Prostate gland (tissue), 2 donors: Measurements from ENCODE around the gene C2orf49. TPM values are rescaled to one million over a fixed set of nuclear protein-coding genes. Genes with fewer than 3 reads are reported as not detected.

Experiments used
- DNase-seq: peaks from one replicate; pipeline ENCODE4 v3.0.0-alpha.2; 2019; ENCODE audit warnings: low spot score
- H3K27ac ChIP-seq, 2 donors: fragments of 200-600 bp; sonication (generic); 2 replicates each; pipeline ENCODE4 v1.5.1; 2017 to 2019
- H3K27me3 ChIP-seq: fragments of 200-600 bp; sonication (generic); replicated peaks from 2 replicates; pipeline ENCODE4 v1.5.1; 2019; ENCODE audit not compliant: insufficient read depth
- H3K36me3 ChIP-seq, 2 donors: fragments of 200-600 bp; sonication (generic); 1 replicate in 1 of 2; 2 replicates in 1 of 2; pipeline versions ENCODE4 v1.5.1 to v1.8.1; 2017 to 2019
- H3K4me1 ChIP-seq: fragments of 200-600 bp; sonication (generic); replicated peaks from 2 replicates; pipeline ENCODE4 v1.5.1; 2019
- H3K4me3 ChIP-seq, 2 donors: fragments of 200-600 bp; sonication (generic); 2 replicates each; pipeline ENCODE4 v1.5.1; 2017 to 2019
- H3K9me3 ChIP-seq: fragments of 200-600 bp; sonication (generic); 2 replicates; pipeline ENCODE4 v1.5.1; 2017
- POLR2A ChIP-seq: fragments of 450-650 bp; IDR thresholded peaks from one replicate; pipeline ENCODE4 v1.6.1; 2016; ENCODE audit warnings: antibody characterized with exemption, mild to moderate bottlenecking
- POLR2AphosphoS5 ChIP-seq: sonication (generic); formaldehyde crosslinking; IDR thresholded peaks from one replicate; pipeline ENCODE4 v1.6.1; 2017; ENCODE audit warnings: antibody characterized with exemption
- WGBS: methylation state at CpG from one replicate; pipeline ENCODE4 v1.1.5; 2018; 5-methylcytosine and 5-hydroxymethylcytosine counted together
- intact Hi-C: fragments of 100-400 bp; cut with DNase I; formaldehyde crosslinking; loops from one replicate; pipeline ENCODE4 v1.14.2; 2022
- total RNA-seq, 2 donors: library from RNA; depleted of rRNA; stranded (reverse); fragments of >200 nt; gene quantifications; one replicate each; pipeline ENCODE4 v1.1.0, GENCODE V29; 2016
- TF ChIP-seq, protein P1 (sequence below), 4 experiments: fragments of 200-600 bp in 2 of 4; fragments of 450-650 bp in 2 of 4; sonication (generic) in 2 of 4; IDR thresholded peaks; 1 replicate in 3 of 4; 2 replicates in 1 of 4; pipeline ENCODE4 v1.5.1; 2016 to 2019; ENCODE audit warnings: antibody characterized with exemption in 4 of 4, mild to moderate bottlenecking in 2 of 4, moderate library complexity in 2 of 4

C2orf49 gene
- total RNA-seq, 2 donors from 2014 or later = 13.1 to 26.2 TPM

DNA sequence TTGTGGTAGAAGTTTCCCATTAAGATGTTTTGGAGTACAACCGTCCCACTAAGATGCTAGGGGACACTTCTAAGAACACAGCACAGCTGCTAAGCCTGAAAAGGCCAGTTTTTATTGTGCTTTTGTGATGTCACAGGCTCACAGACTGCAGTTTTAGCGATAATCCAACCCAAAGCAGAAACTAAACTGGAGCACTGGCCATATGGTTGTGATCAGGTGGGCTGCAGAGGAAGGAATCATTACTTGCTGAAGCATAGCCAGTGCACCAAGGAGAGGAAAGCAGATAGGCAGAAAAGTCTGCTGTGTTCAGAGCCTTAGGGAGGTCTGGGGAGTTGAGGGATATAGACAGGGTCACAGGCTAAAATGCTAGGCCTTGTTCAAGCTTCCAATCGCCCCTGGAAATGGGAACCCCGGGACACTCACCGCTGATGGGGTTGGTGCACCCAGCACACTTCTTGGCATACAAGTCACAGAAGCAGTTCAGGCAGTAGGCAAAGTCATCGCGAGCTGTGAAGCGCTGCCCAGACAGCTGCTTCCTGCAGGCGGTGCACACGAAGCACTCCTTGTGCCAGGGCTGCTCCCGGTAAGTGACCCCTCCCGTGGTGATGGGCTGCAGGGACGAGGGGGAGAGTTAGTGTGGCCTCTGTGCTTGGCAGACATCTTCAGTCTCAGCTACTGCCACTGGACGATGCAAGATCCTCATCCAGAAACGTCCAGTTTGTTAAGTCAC, 25.7 kb downstream of the C2orf49 start:
- intact Hi-C loops = no loop called here
- TF ChIP-seq, protein P1, sequence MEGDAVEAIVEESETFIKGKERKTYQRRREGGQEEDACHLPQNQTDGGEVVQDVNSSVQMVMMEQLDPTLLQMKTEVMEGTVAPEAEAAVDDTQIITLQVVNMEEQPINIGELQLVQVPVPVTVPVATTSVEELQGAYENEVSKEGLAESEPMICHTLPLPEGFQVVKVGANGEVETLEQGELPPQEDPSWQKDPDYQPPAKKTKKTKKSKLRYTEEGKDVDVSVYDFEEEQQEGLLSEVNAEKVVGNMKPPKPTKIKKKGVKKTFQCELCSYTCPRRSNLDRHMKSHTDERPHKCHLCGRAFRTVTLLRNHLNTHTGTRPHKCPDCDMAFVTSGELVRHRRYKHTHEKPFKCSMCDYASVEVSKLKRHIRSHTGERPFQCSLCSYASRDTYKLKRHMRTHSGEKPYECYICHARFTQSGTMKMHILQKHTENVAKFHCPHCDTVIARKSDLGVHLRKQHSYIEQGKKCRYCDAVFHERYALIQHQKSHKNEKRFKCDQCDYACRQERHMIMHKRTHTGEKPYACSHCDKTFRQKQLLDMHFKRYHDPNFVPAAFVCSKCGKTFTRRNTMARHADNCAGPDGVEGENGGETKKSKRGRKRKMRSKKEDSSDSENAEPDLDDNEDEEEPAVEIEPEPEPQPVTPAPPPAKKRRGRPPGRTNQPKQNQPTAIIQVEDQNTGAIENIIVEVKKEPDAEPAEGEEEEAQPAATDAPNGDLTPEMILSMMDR (IDR thresholded peaks at IDR 0.05) = no peak
- TF ChIP-seq POLR2AphosphoS5 (no peak), POLR2A (no peak)
- H3K27me3 ChIP-seq = no peaks in the 10 kb centered on the region
- DNase-seq = no peak
- H3K4me3 ChIP-seq = no peak overlapping the region
- WGBS = 72% methylated on average over 15 of the region's 15 CpGs
- no peaks in the 10 kb centered on the region for H3K4me1 ChIP-seq
- H3K27ac ChIP-seq = no peak overlapping the region
- no peaks in the 10 kb centered on the region for H3K9me3 ChIP-seq
- H3K36me3 ChIP-seq = no peaks in the 10 kb centered on the region

DNA sequence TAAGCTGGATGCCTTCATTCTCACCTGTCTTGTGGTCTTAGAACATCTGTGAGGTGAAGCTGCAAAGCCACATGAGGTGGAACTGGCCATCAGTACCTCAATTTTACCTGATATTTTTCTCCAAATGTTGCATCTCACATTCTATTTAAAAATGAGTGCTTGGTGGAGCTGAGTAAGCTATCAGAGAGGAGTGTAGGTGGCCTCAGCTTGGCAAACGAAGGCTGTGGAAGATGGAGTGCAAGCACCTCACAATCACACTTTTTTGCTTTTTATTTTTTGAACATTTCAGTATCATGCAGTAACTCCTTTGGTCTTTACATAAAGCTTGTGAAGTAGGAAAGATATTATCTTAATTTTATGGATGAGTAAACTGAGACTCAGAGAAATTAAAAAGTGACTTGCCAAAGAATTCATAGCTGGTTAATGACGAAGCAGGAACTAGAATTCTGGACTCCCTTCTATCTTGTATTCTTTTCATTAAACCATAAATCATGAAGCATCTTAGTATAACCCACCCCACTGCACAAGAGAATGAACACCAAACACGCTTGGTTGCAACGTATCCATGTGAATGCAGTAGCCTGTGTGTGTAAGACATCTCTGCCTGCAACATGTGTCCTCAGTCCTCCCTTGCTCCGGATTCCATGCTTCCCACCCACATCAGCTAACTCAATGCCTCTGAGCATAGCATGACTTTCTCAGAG, 27.2 kb downstream of the C2orf49 start:
- no peaks in the 10 kb centered on the region for H3K9me3 ChIP-seq
- no peaks in the 10 kb centered on the region for H3K4me1 ChIP-seq
- H3K27me3 ChIP-seq = no peaks in the 10 kb centered on the region
- no peak for DNase-seq
- H3K36me3 ChIP-seq = no peaks in the 10 kb centered on the region
- TF ChIP-seq POLR2AphosphoS5 (no peak), POLR2A (no peak)
- TF ChIP-seq, protein P1 (IDR thresholded peaks at IDR 0.05) = no peak
- 63% methylated on average over 5 of the region's 5 CpGs for WGBS
- H3K27ac ChIP-seq = no peak overlapping the region
- H3K4me3 ChIP-seq = no peak overlapping the region
- intact Hi-C loops = no loop called here

DNA sequence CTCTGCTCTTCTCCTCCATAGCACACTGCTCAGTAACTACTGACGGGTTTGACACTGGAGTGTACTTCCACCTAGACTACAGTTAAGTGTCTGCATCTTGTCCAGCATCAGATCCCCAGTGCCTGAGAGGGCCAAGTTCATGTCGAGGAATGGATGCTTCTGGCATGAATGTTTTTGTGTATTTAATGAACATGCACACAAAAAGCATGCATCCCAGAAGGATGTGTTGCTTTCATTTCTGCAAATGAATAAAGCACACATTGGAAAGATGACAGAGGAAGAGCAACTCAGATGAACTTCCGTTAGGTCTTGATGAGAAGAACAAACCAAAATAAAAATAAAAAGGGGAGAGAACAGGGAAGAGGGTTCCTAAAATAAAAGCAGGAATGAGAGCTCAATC, 27.9 kb downstream of the C2orf49 start:
- WGBS = 71% methylated on average over 3 of the region's 3 CpGs
- Histone ChIP-seq H3K4me1 (no peaks in the 10 kb centered on the region), H3K4me3 (no peak overlapping the region), H3K27me3 (no peaks in the 10 kb centered on the region), H3K9me3 (no peaks in the 10 kb centered on the region), H3K36me3 (no peaks in the 10 kb centered on the region), H3K27ac (no peak overlapping the region)
- no peak for DNase-seq
- intact Hi-C loops = no loop called here
- no peak for TF ChIP-seq POLR2AphosphoS5
- TF ChIP-seq POLR2A = no peak
- TF ChIP-seq, protein P1 (IDR thresholded peaks at IDR 0.05) = no peak

DNA sequence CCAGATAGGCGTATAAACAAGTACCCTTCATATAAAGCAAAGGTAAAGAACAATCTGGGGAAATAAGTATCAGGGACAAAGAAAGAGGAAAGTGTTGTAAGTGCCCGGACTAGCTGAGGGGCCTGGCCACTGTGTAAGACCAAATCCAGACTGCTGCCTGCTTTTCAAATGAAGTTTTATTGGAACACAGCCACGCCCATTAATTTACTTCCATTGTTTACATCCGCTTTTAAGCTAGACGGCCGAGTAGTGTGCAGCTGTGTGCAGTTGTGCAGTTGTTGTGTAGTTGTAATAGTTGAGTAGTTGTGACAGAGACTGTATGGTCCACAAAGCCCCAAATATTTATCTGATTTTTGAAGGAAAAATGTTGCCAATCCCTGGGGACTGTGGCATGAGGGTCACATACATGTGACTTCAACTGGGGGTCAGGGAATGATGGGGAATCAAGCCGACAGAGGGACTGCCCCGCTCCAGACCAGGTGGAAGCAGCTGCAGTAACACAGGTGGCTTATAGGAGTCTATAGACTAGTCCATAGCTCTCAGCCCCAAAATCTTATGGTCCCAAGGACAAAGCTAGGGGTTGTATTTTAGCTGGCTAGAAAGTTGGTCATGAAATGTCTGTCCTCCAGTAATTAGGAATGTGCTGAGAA, 31.5 kb downstream of the C2orf49 start:
- Histone ChIP-seq H3K4me1 (peaks cover 7% of the 10 kb centered on the region), H3K27ac (peak overlapping the region in 1 of 2 donors; percentile 3), H3K9me3 (no peaks in the 10 kb centered on the region), H3K4me3 (no peak overlapping the region), H3K36me3 (no peaks in the 10 kb centered on the region), H3K27me3 (no peaks in the 10 kb centered on the region)
- TF ChIP-seq POLR2A (no peak), POLR2AphosphoS5 (peak; percentile 12)
- TF ChIP-seq, protein P1 (IDR thresholded peaks at IDR 0.05) = no peak
- no peak for DNase-seq
- 56% methylated on average over 8 of the region's 8 CpGs for WGBS
- intact Hi-C loops = no loop called here
